GM10248 (cell line): ENCODE results near the gene ATG5.

ENCODE experiments used
- CTCF ChIA-PET: fragments of 300-600 bp; sonication (Branson Sonifier 250); formaldehyde crosslinking; extraction: SDS; loops from one replicate; lab custom pipeline; 2021; ENCODE audit warnings: antibody characterized with exemption; lab: Yijun Ruan, JAX
- POLR2A ChIA-PET: fragments of 350-650 bp; sonication (Branson Sonifier 250); formaldehyde crosslinking; extraction: SDS; loops from one replicate; lab custom pipeline; 2020; ENCODE audit warnings: antibody characterized with exemption; lab: Yijun Ruan, JAX
- DNase-seq: peaks from one replicate; pipeline ENCODE4 v3.0.0; 2012; ENCODE audit errors: extremely low spot score
- CTCF ChIP-seq: IDR thresholded peaks from 2 replicates; pipeline ENCODE4 v1.5.1; 2012; ENCODE audit warnings: mild to moderate bottlenecking, low read depth; ENCODE audit errors: extremely low read depth, missing control alignments, control extremely low read depth

Gene ATG5

GRCh38 chr6:106194949-106195921, 130.3 kb downstream of the ATG5 start:
- CTCF ChIA-PET, result interaction anchor here (1.1 to 3.4 kb wide), 5 partner anchors 12 to 28 kb away, joined by 4 to 13 read pairs (median 10); no protein-coding TSS in a partner anchor
- POLR2A ChIA-PET, result no interaction called here
- no peak for DNase-seq
- no peak for TF ChIP-seq CTCF

GRCh38 chr6:106192824-106193223, 132.7 kb downstream of the ATG5 start:
- no peak for DNase-seq
- CTCF ChIA-PET, result interaction anchor here (1.0 to 3.4 kb wide), 4 partner anchors 10 to 18 kb away, joined by 3 to 12 read pairs (median 11); no protein-coding TSS in a partner anchor
- POLR2A ChIA-PET, result no interaction called here
- TF ChIP-seq CTCF, result no peak

- CTCF ChIA-PET, result interaction anchor here (1.0 to 4.1 kb wide), 7 partner anchors 9 to 70 kb away, joined by 3 to 15 read pairs (median 3); no protein-coding TSS in a partner anchor
- POLR2A ChIA-PET, result no interaction called here
- no peak for DNase-seq
- no peak for TF ChIP-seq CTCF
These were observed 137.3 kb downstream of the ATG5 start for GRCh38 chr6:106188104-106188794.

- DNase-seq, result no peak
- ChIA-PET CTCF (interaction anchor here (1.4 to 4.1 kb wide), 5 partner anchors 10 to 36 kb away, joined by 3 to 15 read pairs (median 7); no protein-coding TSS in a partner anchor), POLR2A (no interaction called here)
These were observed 138.1 kb downstream of the ATG5 start for GRCh38 chr6:106187424-106187982.

GRCh38 chr6:106186714-106187113, 138.8 kb downstream of the ATG5 start:
- no peak for TF ChIP-seq CTCF
- CTCF ChIA-PET, result interaction anchor here (1.4 to 1.5 kb wide), 2 partner anchors 24 to 36 kb away, joined by 4 read pairs; no protein-coding TSS in a partner anchor
- POLR2A ChIA-PET, result no interaction called here
- no peak for DNase-seq

More at GRCh38 chr6:106187424-106187982, 138.1 kb downstream of the ATG5 start:
- no peak for TF ChIP-seq CTCF

- ChIA-PET POLR2A (no interaction called here), CTCF (interaction anchor here (0.9 to 1.7 kb wide), 4 partner anchors 12 to 37 kb away, joined by 3 to 8 read pairs (median 4); no protein-coding TSS in a partner anchor)
- DNase-seq, result no peak
- no peak for TF ChIP-seq CTCF
These were observed 139.4 kb downstream of the ATG5 start for GRCh38 chr6:106186172-106186571.
